GM19023 (cell line): ENCODE data around the gene STEAP1.
"Not testable (repeated sequence)": the region's sequence is repeated elsewhere in the genome, so short reads cannot be mapped to it uniquely, and the experiment has no call there.

Experiments used
- ATAC-seq: cut with Tn5 transposase; IDR thresholded peaks from one replicate; pipeline ENCODE4 v1.9.1; 2021; ENCODE audit warnings: mild to moderate bottlenecking, moderate library complexity; ENCODE audit not compliant: unreplicated experiment

Gene STEAP1

GRCh38 chr7:90153943-90154771 is at the start of gene STEAP1:
TSS of gene STEAP1 (plus strand) at chr7:90154469. CDS start at chr7:90159789, 5,320 bp downstream.
- ATAC-seq = peak; percentile 97

GRCh38 chr7:90114972-90115371 is 39.3 kb upstream of the STEAP1 start:
- ATAC-seq = not testable (repeated sequence)

DNA sequence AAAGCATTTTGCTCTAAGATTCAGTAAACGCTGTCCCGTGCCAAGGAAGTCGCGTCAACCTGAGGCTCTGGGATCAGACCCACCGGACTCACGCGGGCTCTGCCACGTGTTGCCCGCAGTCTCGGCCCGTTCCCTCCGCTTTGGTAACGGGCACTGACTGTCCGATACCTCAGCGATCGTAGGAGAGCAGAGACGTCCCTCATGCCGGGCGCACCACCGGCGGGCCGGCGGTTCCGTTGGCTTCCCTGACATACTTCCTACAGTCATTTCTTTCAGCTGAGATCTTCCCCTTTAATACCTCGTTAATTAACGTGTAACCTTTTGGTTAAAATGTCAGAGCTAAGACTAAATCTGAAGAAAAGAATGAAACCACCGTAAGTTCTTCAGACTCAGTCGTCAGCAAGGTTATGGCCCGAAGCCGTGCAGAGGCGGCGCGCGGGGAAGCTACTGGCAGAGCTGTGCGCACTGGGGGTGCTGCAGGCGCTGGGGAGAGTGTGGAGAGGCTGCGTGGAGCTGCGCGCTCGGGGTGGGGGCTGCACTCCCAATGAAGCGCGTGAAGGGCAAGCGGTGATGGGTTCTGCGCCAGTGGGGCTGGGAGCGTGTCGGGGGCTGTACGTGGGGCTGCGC is 35.6 kb upstream of the STEAP1 start:
- not testable (repeated sequence) for ATAC-seq

DNA sequence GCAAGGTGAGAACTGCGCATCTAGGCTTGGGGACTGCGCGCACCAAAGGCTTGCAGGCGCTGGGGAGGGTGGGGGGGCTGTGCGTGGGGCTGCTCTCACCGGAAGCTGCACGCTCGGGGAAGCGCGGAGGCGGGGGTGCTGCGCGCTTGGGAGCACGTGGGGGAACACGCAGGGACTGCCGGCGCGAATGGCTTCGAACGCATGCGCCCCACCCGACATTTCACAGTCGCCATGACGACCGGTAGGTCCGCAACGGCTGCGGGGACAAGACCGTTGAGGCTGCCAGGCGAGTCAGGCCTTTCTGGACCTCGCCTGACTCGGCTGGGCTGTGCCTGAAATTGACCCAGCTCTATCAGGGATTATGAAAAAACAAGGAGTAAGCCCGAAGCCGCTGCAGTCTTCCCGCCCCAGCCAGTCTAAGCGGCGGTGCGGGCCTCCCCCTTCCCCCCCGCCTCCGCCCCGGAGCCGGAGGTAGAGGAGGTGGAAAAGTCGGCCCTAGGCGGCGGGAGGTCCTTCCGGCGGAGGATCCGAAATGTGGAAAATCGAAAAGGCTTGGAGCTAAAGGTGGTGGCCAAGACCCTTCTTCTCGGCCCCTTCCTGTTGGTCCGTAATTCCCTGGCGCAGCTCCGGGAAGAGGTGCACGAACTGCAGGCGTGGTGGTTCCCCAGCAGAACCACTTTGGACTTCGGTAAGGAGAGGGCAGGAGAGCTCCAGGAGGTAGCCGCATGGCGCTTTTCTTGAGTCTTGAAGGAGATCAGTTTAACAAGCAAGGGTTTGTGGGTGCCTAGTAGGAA is 34.9 kb upstream of the STEAP1 start:
- ATAC-seq = no peak

DNA sequence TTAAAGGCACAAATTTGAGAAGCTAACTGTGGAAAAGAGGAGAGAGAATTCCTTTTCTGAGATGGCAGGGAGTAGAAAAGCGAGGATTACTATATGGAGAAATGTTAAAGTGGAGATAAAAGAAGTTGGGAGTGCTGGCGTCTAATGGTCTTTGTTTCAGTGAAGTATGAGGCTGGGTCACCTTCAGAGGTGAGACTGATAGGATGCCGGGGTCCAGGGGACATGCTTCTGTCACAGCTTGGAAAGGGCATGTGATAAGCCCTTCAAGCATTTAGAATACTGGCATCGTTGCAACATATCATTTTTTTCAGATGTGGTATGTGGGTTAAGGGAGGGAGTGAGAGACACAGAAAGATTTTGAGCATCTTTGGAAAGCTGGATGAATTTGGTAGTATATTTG is 34.1 kb upstream of the STEAP1 start:
- not testable (repeated sequence) for ATAC-seq

DNA sequence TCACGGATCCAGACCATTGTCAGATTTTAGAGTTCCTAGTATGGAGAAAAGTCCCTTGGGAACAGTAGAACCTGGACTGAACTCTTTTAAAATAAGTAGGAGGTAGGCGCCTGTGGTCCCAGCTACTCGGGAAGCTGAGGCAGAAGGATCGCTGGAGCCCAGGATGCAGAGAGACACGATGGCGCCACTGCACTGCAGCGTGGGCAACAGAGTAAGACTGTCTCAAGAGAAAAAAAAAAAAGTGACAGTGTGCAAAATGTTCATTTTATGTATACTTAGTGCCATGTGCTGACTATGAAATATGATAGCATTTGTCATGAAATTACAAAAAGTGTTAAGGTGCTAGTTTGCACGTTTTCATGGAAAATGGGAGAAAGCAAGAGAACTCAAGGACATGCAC is 22.5 kb upstream of the STEAP1 start:
- not testable (repeated sequence) for ATAC-seq

- ATAC-seq = not testable (repeated sequence)
Measured at GRCh38 chr7:90147079-90147960, 6.9 kb upstream of the STEAP1 start.

GRCh38 chr7:90149428-90149827 is 4.8 kb upstream of the STEAP1 start:
- ATAC-seq = not testable (repeated sequence)

DNA sequence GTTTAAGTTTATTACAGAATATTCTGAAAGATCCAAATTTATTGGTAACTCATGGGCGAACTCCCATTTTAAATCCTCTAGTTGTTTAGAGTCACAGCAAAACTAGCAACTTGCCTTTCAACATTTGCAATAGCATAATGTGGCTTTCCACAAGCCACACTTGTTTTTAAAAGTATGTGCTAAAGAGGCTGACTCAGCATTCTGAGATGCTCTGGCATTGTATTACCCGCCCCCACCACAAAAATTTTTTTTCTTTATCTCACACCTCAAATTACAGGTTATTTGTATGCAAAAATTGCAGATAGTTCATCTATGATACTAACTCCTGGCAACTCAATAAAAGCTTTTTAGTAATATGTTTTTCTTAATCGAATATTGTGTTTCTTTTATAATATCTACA is 2.4 kb upstream of the STEAP1 start:
- ATAC-seq = not testable (repeated sequence)

DNA sequence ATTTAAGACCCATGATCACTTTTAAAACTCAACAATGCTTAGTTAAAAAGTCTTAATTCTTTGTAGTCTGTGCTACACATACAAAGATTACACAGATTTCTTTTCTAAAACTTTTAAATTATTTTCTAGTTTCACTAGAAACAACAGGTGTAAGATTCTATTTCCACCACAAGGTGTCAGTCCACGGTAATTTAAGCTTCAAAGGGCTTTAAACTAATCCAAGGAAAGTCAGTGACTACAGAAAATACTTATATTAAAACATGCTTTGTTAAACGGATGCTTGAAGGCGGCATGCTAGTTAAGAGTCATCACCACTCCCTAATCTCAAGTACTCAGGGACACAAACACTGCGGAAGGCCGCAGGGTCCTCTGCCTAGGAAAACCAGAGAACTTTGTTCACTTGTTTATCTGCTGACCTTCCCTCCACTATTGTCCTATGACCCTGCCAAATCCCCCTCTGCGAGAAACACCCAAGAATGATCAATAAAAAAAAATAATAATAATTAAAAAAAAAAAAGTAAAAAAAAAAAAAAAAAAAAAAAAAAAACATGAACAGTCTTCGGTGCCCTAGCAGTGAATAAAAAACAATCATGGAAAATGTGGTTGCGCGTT is 1.5 kb upstream of the STEAP1 start:
- not testable (repeated sequence) for ATAC-seq

DNA sequence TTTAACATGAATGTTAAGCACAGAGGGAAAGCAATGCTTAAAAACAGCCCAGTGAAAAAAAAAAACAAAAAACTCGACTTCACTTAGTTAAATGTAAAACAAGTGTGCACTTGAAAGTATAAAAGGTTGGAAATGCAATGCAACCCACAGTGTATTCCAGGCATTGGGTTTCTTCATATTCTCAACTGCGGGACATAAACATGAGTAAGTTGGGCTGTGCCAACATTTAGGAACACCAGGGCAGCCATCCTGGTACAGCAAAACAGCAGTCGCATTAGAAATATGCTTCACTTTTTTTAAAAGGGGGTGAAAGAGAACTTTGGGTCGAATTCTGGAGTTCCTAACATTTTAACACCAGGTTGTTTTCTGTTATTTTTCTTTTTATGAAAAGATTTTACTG is 937 bp downstream of the STEAP1 start:
- no peak for ATAC-seq

GRCh38 chr7:90157331-90157730 is 3.1 kb downstream of the STEAP1 start:
- not testable (repeated sequence) for ATAC-seq

- not testable (repeated sequence) for ATAC-seq
Measured at GRCh38 chr7:90157761-90158350, 3.6 kb downstream of the STEAP1 start.

DNA sequence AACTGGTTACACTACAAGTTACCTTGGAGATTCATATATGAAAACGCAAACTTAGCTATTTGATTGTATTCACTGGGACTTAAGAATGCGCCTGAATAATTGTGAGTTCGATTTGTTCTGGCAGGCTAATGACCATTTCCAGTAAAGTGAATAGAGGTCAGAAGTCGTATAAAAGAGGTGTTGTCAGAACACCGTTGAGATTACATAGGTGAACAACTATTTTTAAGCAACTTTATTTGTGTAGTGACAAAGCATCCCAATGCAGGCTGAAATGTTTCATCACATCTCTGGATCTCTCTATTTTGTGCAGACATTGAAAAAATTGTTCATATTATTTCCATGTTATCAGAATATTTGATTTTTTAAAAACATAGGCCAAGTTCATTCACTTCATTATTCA is 9.3 kb downstream of the STEAP1 start:
- no peak for ATAC-seq

GRCh38 chr7:90165724-90166123 is 11.5 kb downstream of the STEAP1 start:
- ATAC-seq = no peak

GRCh38 chr7:90166153-90166552 is 11.9 kb downstream of the STEAP1 start:
- no peak for ATAC-seq

GRCh38 chr7:90167361-90167760 is 13.1 kb downstream of the STEAP1 start:
- ATAC-seq = no peak

- no peak for ATAC-seq
Measured at GRCh38 chr7:90169891-90170290, 15.6 kb downstream of the STEAP1 start.

- ATAC-seq = no peak
Measured at GRCh38 chr7:90172121-90172520, 17.9 kb downstream of the STEAP1 start.

DNA sequence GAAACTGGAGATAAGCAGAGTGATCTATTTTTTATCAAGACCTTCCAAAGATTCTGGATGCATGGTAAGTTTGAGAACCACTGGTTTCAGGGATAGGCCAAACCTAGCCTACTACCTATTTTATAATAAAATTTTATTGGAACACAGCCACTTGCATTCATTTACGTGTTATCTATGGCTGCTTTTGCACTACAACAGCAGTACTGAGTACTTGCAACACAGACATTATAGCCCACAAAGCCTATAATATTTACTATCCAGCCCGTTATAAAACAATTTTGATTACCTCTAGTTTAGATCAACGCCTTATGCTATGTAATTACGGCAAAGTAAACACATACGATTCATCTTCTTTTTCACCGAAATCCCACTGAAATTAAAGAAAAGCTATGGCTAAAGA is 18.4 kb downstream of the STEAP1 start:
- ATAC-seq = no peak
